ENCODE data around the gene CDC25C. TPM values are rescaled to one million over a fixed set of nuclear protein-coding genes. Genes with fewer than 3 reads are reported as not detected.

CDC25C gene
- polyA plus RNA-seq, 2 of the 4 experiments (the other 2 are of a cell fraction) = 12.6 to 19.3 TPM

DNA sequence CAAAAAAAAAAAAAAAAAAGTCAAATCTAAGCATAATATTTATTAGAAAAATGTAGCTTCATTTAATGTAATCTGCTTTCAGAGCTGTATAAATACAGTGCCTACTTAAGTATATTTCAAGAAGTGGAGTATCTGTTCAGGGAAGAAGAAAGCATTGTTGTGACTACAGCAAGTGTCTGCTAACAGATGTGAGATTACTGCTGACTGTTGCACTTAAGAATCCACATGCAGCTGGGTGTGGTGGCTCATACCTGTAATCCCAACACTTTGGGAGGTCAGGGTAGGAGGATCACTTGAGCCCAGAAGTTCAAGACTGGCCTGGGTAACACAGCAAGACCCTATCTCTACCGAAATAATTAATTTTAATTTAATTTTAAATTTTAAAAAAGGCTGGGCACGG lies 39.9 kb upstream of the CDC25C start:
- no peak overlapping the region for H3K4me3 ChIP-seq
- 100% methylated on average over 2 of the region's 2 CpGs for WGBS (ENCODE audit: missing lambda C conversion rate)
- no peaks in the 10 kb centered on the region for H3K4me1 ChIP-seq
- H3K27ac ChIP-seq = no peak overlapping the region
- no peak overlapping the region for H3K4me2 ChIP-seq
- CTCF ChIA-PET = interaction anchor here (0.6 to 5.5 kb wide), 3 partner anchors 13 to 149 kb away, joined by 3 to 67 read pairs (median 6); partner anchors contain the start of gene KDM3B
- FAIRE-seq = no peak
- TF ChIP-seq RAD21 (conservative IDR thresholded peaks at IDR 0.05 in 1 of 2, IDR thresholded peaks at IDR 0.05 in 1 of 2) (no peak), FOSL2 (IDR thresholded peaks at IDR 0.05) (no peak), FOSL2 (CRISPR knock-in tag; IDR thresholded peaks at IDR 0.05) (no peak), EP300 (IDR thresholded peaks at IDR 0.05) (no peak), NFE2L2 (conservative IDR thresholded peaks at IDR 0.05; ENCODE audit: low read length) (no peak), ESRRA (IDR thresholded peaks at IDR 0.05; ENCODE audit: borderline replicate concordance, low read length) (no peak), SREBF2 (IDR thresholded peaks at IDR 0.05) (no peak), MAFK (IDR thresholded peaks at IDR 0.05; ENCODE audit: partially characterized antibody) (peak; percentile 31)
- no peak for DNase-seq (ENCODE audit: low read depth in 1 of 2, low spot score in 1 of 2)
- POLR2A ChIA-PET = interaction anchor here (1.2 kb wide), 1 partner anchor 33 kb away, joined by 4 read pairs; the partner anchor contains the start of gene FAM53C
- H3K9me3 ChIP-seq = no peaks in the 10 kb centered on the region
- no peak for ATAC-seq

DNA sequence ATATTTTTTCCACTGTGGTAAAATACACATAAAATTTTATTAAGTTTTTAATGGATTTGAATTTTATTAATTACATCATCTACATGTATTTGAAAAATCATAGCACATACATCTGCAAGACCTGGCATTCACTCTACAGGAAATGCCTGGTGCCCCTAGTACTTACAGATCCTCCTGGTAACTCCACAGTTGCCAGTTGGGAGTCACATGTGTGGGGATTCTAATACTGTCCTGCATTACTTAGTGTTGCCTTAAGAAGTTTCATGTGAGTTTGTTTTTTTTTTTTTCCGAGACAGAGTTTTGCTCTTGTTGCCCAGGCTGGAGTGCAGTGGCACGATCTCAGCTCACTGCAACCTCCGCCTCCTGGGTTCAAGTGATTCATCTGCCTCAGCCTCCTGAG lies 38.9 kb upstream of the CDC25C start:
- H3K4me2 ChIP-seq = no peak overlapping the region
- FAIRE-seq (no peak), DNase-seq (ENCODE audit: low read depth in 1 of 2, low spot score in 1 of 2) (no peak), ATAC-seq (no peak)
- 91% methylated on average over 3 of the region's 3 CpGs for WGBS (ENCODE audit: missing lambda C conversion rate)
- H3K9me3 ChIP-seq = no peaks in the 10 kb centered on the region
- H3K4me1 ChIP-seq = no peaks in the 10 kb centered on the region
- ChIA-PET POLR2A (no interaction called here), CTCF (interaction anchor here (0.9 to 5.5 kb wide), 3 partner anchors 12 to 148 kb away, joined by 3 to 67 read pairs (median 6); partner anchors contain the start of gene KDM3B)
- no peak overlapping the region for H3K27ac ChIP-seq
- H3K4me3 ChIP-seq = no peak overlapping the region
- TF ChIP-seq JUN (IDR thresholded peaks at IDR 0.05) (no peak), SMC3 (IDR thresholded peaks at IDR 0.05) (no peak), POLR2AphosphoS2 (conservative IDR thresholded peaks at IDR 0.05; ENCODE audit: low read length) (no peak), CHD2 (IDR thresholded peaks at IDR 0.05; ENCODE audit: low read length, partially characterized antibody) (no peak), EHMT2 (IDR thresholded peaks at IDR 0.05; ENCODE audit: low read depth) (no peak), ZC3H11A (IDR thresholded peaks at IDR 0.05) (no peak), NR3C1 (IDR thresholded peaks at IDR 0.05) (no peak), FOXS1 (CRISPR knock-in tag; IDR thresholded peaks at IDR 0.05) (no peak), CHD4 (IDR thresholded peaks at IDR 0.05; ENCODE audit: borderline replicate concordance) (no peak), ZFP36 (IDR thresholded peaks at IDR 0.05; ENCODE audit: borderline replicate concordance, partially characterized antibody) (no peak), MAZ (IDR thresholded peaks at IDR 0.05; ENCODE audit: borderline replicate concordance, low read depth, low read length) (no peak), TFCP2L1 (CRISPR knock-in tag; IDR thresholded peaks at IDR 0.05) (no peak)
- TF ChIP-seq, protein P1, sequence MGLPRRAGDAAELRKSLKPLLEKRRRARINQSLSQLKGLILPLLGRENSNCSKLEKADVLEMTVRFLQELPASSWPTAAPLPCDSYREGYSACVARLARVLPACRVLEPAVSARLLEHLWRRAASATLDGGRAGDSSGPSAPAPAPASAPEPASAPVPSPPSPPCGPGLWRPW (IDR thresholded peaks at IDR 0.05) = no peak
- TF ChIP-seq, protein P2, sequence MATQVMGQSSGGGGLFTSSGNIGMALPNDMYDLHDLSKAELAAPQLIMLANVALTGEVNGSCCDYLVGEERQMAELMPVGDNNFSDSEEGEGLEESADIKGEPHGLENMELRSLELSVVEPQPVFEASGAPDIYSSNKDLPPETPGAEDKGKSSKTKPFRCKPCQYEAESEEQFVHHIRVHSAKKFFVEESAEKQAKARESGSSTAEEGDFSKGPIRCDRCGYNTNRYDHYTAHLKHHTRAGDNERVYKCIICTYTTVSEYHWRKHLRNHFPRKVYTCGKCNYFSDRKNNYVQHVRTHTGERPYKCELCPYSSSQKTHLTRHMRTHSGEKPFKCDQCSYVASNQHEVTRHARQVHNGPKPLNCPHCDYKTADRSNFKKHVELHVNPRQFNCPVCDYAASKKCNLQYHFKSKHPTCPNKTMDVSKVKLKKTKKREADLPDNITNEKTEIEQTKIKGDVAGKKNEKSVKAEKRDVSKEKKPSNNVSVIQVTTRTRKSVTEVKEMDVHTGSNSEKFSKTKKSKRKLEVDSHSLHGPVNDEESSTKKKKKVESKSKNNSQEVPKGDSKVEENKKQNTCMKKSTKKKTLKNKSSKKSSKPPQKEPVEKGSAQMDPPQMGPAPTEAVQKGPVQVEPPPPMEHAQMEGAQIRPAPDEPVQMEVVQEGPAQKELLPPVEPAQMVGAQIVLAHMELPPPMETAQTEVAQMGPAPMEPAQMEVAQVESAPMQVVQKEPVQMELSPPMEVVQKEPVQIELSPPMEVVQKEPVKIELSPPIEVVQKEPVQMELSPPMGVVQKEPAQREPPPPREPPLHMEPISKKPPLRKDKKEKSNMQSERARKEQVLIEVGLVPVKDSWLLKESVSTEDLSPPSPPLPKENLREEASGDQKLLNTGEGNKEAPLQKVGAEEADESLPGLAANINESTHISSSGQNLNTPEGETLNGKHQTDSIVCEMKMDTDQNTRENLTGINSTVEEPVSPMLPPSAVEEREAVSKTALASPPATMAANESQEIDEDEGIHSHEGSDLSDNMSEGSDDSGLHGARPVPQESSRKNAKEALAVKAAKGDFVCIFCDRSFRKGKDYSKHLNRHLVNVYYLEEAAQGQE (IDR thresholded peaks at IDR 0.05) = no peak
- TF ChIP-seq, protein P3, sequence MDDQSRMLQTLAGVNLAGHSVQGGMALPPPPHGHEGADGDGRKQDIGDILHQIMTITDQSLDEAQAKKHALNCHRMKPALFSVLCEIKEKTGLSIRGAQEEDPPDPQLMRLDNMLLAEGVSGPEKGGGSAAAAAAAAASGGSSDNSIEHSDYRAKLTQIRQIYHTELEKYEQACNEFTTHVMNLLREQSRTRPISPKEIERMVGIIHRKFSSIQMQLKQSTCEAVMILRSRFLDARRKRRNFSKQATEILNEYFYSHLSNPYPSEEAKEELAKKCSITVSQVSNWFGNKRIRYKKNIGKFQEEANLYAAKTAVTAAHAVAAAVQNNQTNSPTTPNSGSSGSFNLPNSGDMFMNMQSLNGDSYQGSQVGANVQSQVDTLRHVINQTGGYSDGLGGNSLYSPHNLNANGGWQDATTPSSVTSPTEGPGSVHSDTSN (IDR thresholded peaks at IDR 0.05) = no peak
- TF ChIP-seq, protein P4, sequence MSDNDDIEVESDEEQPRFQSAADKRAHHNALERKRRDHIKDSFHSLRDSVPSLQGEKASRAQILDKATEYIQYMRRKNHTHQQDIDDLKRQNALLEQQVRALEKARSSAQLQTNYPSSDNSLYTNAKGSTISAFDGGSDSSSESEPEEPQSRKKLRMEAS (IDR thresholded peaks at IDR 0.05) = no peak
- TF ChIP-seq, protein P5, sequence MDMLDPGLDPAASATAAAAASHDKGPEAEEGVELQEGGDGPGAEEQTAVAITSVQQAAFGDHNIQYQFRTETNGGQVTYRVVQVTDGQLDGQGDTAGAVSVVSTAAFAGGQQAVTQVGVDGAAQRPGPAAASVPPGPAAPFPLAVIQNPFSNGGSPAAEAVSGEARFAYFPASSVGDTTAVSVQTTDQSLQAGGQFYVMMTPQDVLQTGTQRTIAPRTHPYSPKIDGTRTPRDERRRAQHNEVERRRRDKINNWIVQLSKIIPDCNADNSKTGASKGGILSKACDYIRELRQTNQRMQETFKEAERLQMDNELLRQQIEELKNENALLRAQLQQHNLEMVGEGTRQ (IDR thresholded peaks at IDR 0.05) = no peak

All from A549 (cell line).